MM.1S (cell line): ENCODE data around the gene NXPH4.

Experiments
- EZH2 ChIP-seq: fragments of 300-600 bp; sonication (generic); optimal IDR thresholded peaks from 2 replicates; pipeline ENCODE3; 2017; ENCODE audit warnings: low read depth, mild to moderate bottlenecking, antibody characterized with exemption, low read length, mixed read lengths
- EZH2phosphoT487 ChIP-seq: fragments of 300-600 bp; sonication (generic); IDR thresholded peaks from 2 replicates; pipeline ENCODE4 v1.6.1; 2018; ENCODE audit warnings: antibody characterized with exemption, low read length
- TF ChIP-seq, protein P1 (sequence below): fragments of 300-600 bp; sonication (generic); IDR thresholded peaks from 2 replicates; pipeline ENCODE4 v1.5.1; 2016; ENCODE audit warnings: antibody characterized with exemption, low read length, mixed read lengths

DNA sequence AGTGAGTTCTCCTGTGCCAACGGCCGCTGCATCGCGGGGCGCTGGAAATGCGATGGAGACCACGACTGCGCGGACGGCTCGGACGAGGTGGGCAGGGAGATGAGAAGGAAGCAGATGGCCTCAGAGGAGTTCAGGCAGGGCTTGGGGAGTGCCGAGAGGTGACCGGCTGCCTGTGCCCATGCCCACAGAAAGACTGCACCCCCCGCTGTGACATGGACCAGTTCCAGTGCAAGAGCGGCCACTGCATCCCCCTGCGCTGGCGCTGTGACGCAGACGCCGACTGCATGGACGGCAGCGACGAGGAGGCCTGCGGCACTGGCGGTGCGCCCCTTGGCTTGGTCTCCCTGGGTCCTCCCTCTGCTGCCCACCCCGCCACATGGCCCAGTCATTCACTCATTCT lies 13.4 kb upstream of the NXPH4 start:
- TF ChIP-seq, protein P1, sequence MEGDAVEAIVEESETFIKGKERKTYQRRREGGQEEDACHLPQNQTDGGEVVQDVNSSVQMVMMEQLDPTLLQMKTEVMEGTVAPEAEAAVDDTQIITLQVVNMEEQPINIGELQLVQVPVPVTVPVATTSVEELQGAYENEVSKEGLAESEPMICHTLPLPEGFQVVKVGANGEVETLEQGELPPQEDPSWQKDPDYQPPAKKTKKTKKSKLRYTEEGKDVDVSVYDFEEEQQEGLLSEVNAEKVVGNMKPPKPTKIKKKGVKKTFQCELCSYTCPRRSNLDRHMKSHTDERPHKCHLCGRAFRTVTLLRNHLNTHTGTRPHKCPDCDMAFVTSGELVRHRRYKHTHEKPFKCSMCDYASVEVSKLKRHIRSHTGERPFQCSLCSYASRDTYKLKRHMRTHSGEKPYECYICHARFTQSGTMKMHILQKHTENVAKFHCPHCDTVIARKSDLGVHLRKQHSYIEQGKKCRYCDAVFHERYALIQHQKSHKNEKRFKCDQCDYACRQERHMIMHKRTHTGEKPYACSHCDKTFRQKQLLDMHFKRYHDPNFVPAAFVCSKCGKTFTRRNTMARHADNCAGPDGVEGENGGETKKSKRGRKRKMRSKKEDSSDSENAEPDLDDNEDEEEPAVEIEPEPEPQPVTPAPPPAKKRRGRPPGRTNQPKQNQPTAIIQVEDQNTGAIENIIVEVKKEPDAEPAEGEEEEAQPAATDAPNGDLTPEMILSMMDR = no peak
- TF ChIP-seq EZH2phosphoT487 (no peak), EZH2 (no peak)
